ENCODE measurements around the gene SAE1.

DNA sequence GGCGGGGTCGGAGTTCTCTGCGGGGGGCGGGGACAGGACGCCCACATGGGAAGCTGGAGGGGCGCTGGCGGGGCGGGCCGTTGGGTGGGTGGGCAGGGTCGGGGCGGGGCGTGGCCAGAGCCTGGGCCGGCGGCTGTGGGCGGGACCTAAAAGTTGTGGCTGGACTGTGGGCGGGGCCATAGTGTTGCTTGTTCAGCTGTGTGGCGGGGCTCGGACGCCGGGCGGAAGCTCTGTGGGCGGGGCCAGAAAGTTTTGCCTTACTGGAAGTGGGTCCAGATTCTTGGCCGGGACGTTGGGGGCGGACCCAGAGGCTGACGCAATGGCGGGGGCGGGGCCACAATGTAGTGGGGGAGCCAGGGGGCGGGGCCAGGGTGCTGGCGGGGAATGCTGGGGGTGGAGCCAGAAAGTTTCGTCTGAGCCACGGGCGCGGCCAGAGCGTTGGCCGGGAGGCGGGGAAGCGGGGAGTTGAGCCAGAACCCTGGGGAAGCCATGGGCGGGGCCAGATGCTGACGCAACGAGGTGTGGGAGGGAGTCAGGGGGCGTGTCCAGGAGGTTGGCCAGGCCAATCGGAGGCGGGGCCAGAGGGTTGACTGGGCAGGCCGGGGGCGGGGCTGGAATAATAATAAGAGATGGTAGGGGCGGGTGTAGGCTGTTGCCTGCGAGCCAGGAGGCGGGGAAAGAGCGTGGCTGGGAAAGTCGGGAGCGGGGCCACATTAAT, 126.2 kb downstream of the SAE1 start:
- TF ChIP-seq POLR2AphosphoS5 (IDR thresholded peaks at IDR 0.05; ENCODE audit: low read depth, low read length) = 0 out of 2 replicates have a peak, but pooled peaks have one; percentile 52
- TF ChIP-seq, protein P1, sequence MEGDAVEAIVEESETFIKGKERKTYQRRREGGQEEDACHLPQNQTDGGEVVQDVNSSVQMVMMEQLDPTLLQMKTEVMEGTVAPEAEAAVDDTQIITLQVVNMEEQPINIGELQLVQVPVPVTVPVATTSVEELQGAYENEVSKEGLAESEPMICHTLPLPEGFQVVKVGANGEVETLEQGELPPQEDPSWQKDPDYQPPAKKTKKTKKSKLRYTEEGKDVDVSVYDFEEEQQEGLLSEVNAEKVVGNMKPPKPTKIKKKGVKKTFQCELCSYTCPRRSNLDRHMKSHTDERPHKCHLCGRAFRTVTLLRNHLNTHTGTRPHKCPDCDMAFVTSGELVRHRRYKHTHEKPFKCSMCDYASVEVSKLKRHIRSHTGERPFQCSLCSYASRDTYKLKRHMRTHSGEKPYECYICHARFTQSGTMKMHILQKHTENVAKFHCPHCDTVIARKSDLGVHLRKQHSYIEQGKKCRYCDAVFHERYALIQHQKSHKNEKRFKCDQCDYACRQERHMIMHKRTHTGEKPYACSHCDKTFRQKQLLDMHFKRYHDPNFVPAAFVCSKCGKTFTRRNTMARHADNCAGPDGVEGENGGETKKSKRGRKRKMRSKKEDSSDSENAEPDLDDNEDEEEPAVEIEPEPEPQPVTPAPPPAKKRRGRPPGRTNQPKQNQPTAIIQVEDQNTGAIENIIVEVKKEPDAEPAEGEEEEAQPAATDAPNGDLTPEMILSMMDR (IDR thresholded peaks at IDR 0.05) = no peak

Measured in Panc1 (cell line).